ENCODE measurements around the gene DCDC2C. TPM values are rescaled to one million over a fixed set of nuclear protein-coding genes. Genes with fewer than 3 reads are reported as not detected.

The DCDC2C gene
- total RNA-seq, 1 experiment from 2014 or later, result not detected

- intact Hi-C loops (cut with micrococcal nuclease), result no loop called here
- H3K4me1 ChIP-seq (ENCODE audit: insufficient read depth, low read length), result no peaks in the 10 kb centered on the region
- H3K27ac ChIP-seq (ENCODE audit: low read length), result no peak overlapping the region
- no peak overlapping the region for H3K4me2 ChIP-seq (ENCODE audit: low read length)
- H3K9me2 ChIP-seq (replicated peaks; ENCODE audit: low read length), result no peaks in the 10 kb centered on the region
- no peak overlapping the region for H2AFZ ChIP-seq (ENCODE audit: low read length)
- no peaks in the 10 kb centered on the region for H3K9me3 ChIP-seq (ENCODE audit: low read length)
- no peaks in the 10 kb centered on the region for H3F3A ChIP-seq (ENCODE audit: low read length, unreplicated experiment)
- no peak for TF ChIP-seq EZH2phosphoT487 (IDR thresholded peaks at IDR 0.05; ENCODE audit: borderline replicate concordance, low read length)
- ChIA-PET CTCF (interaction anchor here (0.7 kb wide), 1 partner anchor 14 kb away, joined by 6 read pairs; no protein-coding TSS in a partner anchor), POLR2A (ENCODE audit: unreplicated experiment) (no interaction called here)
- ATAC-seq (no peak), DNase-seq (peak; percentile 24)
- no peaks in the 10 kb centered on the region for H3K27me3 ChIP-seq (ENCODE audit: low read length)
- no peaks in the 10 kb centered on the region for H3K36me3 ChIP-seq (ENCODE audit: low read depth, low read length)
- H3K9ac ChIP-seq (ENCODE audit: low read length), result no peak overlapping the region
- H4K20me1 ChIP-seq (ENCODE audit: low read length), result no peaks in the 10 kb centered on the region
- BruUV-seq (replicated peaks), result no TSS peak
- H3K79me2 ChIP-seq (ENCODE audit: low read length), result no peaks in the 10 kb centered on the region
- no peak overlapping the region for H3K4me3 ChIP-seq (ENCODE audit: low read length)
Observed at GRCh38 chr2:3664925-3665324, 38.5 kb upstream of the DCDC2C start.

DNA sequence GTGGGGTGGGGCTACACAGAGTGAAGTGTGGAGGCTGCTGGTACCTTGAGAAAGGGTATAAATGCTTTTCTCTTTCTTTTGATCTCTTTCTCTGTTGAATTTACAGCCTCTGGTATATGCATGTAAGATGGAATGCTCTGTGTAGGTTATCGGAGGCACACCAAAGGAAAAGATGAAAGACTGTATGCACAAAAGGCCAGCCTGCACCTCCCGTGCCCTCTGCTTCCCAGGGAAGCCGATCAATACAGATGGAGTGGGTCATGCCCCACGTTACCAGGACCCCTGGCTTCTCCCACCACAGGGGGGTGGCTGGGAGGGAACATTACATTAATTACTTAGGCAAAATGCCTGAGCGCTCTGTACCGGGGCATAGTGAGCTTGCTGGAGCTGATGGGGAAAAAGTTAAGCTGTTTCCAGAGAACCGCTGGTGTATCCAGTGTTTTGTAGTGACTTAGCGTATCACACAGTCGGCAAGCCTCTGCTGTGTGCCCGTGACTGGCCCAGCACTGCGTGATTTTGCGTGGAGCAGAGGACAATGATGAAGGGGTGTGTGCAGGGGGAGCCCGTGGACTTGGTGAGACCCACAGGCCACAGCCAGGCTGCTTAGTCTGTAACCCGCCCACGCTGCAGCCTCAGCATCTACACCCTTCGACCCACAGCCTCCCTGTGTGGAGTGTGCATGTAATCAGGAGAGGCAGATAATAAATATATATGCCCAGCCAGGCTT, 37.3 kb upstream of the DCDC2C start:
- CTCF ChIA-PET, result no interaction called here

DNA sequence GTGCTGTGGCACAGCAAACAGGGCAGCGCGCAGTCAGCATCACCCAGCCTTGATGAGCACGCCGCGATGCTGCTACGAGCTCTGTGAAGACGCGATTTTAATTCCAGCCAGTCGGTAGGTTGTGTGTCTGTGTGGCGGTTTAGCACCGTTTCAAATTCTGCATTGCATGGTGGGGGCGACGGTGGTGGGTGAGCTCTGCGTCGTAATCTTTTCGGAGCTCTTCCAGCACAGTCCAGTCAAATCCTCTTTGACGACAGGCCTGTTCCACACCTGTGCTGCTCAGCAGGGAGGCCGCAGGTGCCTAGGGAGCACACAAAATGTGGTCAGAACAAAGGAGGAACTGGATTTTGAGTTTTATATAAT, 36.8 kb upstream of the DCDC2C start:
- Histone ChIP-seq H3K4me1 (ENCODE audit: insufficient read depth, low read length) (no peaks in the 10 kb centered on the region), H3K9ac (ENCODE audit: low read length) (no peak overlapping the region), H2AFZ (ENCODE audit: low read length) (no peak overlapping the region), H3K4me3 (ENCODE audit: low read length) (no peak overlapping the region), H3K79me2 (ENCODE audit: low read length) (no peaks in the 10 kb centered on the region), H3K27me3 (ENCODE audit: low read length) (no peaks in the 10 kb centered on the region; the same call in 1 of the 2 replicates), H3F3A (ENCODE audit: low read length, unreplicated experiment) (no peaks in the 10 kb centered on the region), H3K27ac (ENCODE audit: low read length) (no peak overlapping the region), H4K20me1 (ENCODE audit: low read length) (no peaks in the 10 kb centered on the region), H3K9me2 (replicated peaks; ENCODE audit: low read length) (no peaks in the 10 kb centered on the region), H3K36me3 (ENCODE audit: low read depth, low read length) (no peaks in the 10 kb centered on the region), H3K4me2 (ENCODE audit: low read length) (no peak overlapping the region), H3K9me3 (ENCODE audit: low read length) (no peaks in the 10 kb centered on the region)
- POLR2A ChIA-PET (ENCODE audit: unreplicated experiment), result no interaction called here
- no peak for ATAC-seq
- CTCF ChIA-PET, result no interaction called here
- no peak for TF ChIP-seq EZH2phosphoT487 (IDR thresholded peaks at IDR 0.05; ENCODE audit: borderline replicate concordance, low read length)
- no peak for TF ChIP-seq EZH2 (IDR thresholded peaks at IDR 0.05; ENCODE audit: low read length, unreplicated experiment)
- TF ChIP-seq CTCF (conservative IDR thresholded peaks at IDR 0.05; ENCODE audit: low read depth, low read length), result no peak
- DNase-seq, result no peak
- BruUV-seq (replicated peaks), result no TSS peak
- intact Hi-C loops (cut with micrococcal nuclease), result no loop called here

More for the DNA sequence above, 37.3 kb upstream of the DCDC2C start:
- H4K20me1 ChIP-seq (ENCODE audit: low read length), result no peaks in the 10 kb centered on the region
- no peaks in the 10 kb centered on the region for H3K9me2 ChIP-seq (replicated peaks; ENCODE audit: low read length)
- no peaks in the 10 kb centered on the region for H3K4me1 ChIP-seq (ENCODE audit: insufficient read depth, low read length)
- H2AFZ ChIP-seq (ENCODE audit: low read length), result no peak overlapping the region
- ATAC-seq (no peak), DNase-seq (no peak)
- H3K27ac ChIP-seq (ENCODE audit: low read length), result no peak overlapping the region
- intact Hi-C loops (cut with micrococcal nuclease), result no loop called here
- no peak overlapping the region for H3K4me3 ChIP-seq (ENCODE audit: low read length)
- no peaks in the 10 kb centered on the region for H3K79me2 ChIP-seq (ENCODE audit: low read length)
- no peak for TF ChIP-seq EZH2 (IDR thresholded peaks at IDR 0.05; ENCODE audit: low read length, unreplicated experiment)
- TF ChIP-seq EZH2phosphoT487 (IDR thresholded peaks at IDR 0.05; ENCODE audit: borderline replicate concordance, low read length), result no peak
- TF ChIP-seq CTCF (conservative IDR thresholded peaks at IDR 0.05; ENCODE audit: low read depth, low read length), result no peak
- H3K9ac ChIP-seq (ENCODE audit: low read length), result no peak overlapping the region
- H3K27me3 ChIP-seq (ENCODE audit: low read length), result no peaks in the 10 kb centered on the region; the same call in 1 of the 2 replicates
- no peaks in the 10 kb centered on the region for H3F3A ChIP-seq (ENCODE audit: low read length, unreplicated experiment)
- POLR2A ChIA-PET (ENCODE audit: unreplicated experiment), result no interaction called here
- no peak overlapping the region for H3K4me2 ChIP-seq (ENCODE audit: low read length)
- no peaks in the 10 kb centered on the region for H3K9me3 ChIP-seq (ENCODE audit: low read length)
- no TSS peak for BruUV-seq (replicated peaks)
- no peaks in the 10 kb centered on the region for H3K36me3 ChIP-seq (ENCODE audit: low read depth, low read length)
